GDM1 (cell line): ENCODE measurements around the gene KCTD16.

Experiments used
- DNase-seq: peaks from one replicate; lab custom pipeline; 2025; lab: John Stamatoyannopoulos, UW

Gene KCTD16

GRCh38 chr5:144333336-144333920 lies 162.8 kb downstream of the KCTD16 start:
- no peak for DNase-seq

DNA sequence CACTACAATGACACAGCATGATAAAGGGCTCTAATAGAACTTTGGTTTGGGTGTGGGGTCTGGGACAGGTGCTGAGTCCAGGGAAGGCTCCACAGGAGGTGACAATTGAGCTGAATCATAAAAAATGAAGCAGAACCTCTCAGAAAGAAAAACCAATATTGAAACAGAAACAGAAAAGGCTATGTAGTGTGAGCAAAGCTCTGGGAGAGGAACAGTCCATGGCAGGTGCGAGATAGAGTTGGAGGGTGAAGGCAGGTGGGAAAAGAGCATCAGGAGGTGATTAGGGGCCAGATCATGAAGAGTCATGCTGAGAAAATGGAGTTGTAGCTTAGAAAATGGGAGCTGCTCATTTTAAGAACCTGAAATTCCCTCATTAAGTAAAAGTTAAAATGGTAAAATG lies 164.9 kb downstream of the KCTD16 start:
- no peak for DNase-seq

- no peak for DNase-seq
These were observed 165.7 kb downstream of the KCTD16 start for GRCh38 chr5:144336191-144336961.

DNA sequence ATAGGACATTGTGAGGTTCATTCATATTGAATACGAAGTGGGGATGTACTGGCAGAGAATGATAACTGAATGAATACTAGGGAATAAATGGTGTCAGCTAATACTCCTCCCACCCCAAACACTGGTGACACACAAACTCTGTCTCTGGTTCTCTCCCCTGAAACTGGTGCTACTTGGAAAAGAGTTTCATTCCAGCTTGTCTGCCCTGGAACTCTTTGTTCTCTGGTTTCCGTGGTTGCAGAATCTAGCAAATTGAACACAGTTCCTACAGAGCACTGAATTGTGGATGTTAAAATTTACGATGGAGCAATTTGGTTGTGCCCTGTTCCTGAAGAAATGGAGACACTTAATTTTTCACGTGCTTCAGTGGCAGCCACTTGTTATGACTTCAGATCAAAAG lies 181.7 kb downstream of the KCTD16 start:
- no peak for DNase-seq

DNA sequence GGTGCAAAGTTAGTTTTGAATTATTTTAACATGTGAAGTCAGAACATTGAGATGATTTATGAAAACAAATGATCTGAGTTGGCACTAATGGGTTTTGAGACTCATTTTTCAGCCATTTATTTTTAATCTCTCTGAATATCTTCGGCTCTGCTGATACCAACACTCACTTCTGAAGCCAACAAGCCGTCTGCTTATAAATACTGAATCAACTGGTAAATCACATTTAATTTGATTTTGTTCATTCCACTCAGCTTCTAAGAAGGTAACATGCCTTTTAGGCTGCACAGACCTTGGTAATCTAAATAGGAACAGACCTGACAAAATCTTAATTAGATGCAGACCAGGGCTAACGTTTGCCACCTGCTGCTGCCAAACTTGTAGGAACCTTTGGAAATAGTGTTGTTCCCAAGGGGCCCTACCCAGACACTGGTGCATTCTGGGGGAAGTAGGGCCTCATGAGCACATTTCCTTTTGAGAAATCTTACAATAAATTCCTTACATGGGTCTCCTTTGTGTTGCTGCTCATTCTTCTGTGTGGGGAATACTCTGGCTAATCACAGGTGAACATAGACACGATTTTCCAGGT lies 182.2 kb downstream of the KCTD16 start:
- no peak for DNase-seq

- no peak for DNase-seq
These were observed 185.8 kb downstream of the KCTD16 start for GRCh38 chr5:144356489-144356888.

DNA sequence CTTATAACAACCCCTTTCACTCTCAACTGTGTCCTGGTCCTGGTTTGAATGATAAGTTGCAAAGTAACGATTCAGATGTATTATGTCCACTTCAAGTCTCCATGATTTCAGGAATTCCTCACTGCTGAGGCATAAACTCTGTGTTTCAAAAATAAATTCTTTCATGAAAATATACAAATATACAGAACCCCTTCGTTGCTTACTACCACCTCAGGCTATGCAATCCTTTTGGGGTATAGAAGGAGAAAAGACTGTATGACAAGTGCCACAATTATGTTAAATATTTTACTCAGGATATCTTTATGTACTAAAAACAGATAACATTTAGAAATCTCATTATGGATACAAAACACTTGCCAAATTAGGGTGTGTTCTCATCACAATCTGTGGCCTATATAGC lies 190.7 kb downstream of the KCTD16 start:
- DNase-seq: no peak

- DNase-seq: no peak
These were observed 195.2 kb downstream of the KCTD16 start for GRCh38 chr5:144365885-144366284.

DNA sequence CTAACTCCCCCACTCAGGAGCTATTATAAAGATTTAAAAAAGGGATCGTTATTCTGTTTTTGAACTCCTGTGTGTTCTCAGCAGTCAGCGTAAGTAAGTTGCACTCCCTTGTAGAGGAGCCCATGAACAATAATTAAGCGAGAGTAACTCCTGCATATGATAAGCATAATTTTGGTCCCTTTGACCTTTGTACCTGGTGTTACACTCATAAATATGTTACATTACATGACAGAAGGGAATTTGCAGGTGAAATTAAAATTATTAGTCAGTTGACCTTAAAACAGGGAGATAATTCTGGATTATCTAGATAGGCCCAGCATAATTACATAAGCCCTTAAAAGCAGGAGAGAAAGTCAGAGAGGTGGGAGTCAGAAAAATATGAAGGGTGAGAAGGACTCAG lies 197.3 kb downstream of the KCTD16 start:
- DNase-seq: no peak

DNA sequence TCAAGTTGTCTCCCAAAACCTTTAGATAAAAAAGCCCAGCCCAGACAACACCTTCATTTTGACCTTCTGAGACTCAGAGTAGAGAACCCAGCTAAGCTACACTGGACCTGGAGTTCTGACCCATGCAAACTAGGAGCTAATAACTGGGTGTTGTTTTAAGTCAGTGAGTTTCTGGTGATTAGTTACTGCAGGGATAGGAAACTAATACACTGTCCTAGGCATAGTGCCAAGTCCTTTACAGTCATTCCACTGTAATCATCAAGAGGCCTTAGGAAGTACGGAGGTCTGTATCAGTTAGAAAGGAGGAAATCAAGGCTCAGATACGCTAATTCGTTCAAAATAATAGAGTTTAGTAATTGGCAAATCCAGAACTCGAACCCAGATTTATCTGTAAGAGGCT lies 197.9 kb downstream of the KCTD16 start:
- no peak for DNase-seq

DNA sequence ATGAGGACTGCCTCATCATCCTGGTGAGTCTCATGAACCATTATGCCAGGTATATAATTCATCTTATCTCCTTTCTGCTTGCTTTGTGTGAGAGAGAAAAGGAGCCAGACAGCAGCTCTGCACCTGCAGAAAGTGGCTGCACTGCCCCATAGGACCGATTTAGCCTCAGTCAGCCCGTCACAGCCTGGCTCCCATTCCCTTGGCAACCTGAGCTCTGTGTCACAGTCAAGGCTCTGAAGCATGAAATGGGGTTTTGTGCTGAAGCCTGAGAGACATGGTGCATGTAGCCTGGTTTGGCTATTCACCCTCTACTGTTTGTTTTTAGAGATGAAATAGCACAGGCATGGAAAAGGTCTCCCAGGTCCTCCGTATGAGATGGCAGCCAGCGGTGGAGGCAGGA lies 198.3 kb downstream of the KCTD16 start:
- DNase-seq: no peak

DNA sequence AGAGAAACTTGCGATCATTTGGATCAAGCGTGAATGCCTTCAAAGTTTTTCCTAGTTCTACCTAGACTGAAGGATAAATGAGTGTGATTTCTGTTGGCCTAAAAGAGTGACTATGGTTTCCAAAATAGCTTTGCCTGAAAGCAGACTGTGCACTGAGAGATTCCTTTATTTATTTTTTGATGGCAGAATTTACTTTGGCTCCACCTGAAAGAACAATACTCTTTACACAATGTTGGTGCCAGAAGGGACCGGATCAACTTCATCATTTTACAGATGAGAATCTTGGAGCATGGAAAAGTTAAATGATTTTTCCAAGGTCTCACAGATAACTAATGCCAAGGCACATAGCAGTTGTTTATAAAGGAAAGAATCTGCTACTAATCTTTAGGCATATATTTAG lies 199.6 kb downstream of the KCTD16 start:
- no peak for DNase-seq

DNA sequence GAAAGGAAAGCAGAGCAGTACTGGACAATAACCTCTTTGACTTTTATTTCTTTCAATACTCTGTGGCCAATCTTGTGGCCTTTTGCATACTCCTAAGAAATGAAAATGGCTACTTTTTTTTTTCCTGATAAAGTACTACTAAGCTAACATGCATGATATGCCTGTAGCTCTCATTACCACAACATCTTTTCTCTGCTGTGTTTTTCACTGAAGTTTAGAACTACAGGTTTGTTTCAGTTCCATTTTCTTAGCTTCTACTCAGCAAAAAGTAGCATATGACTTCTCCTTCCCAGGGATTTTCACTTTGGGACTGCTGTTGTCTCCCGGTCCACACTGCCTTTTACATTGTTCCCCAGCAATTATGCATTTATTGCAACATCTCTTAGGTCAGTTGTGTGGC lies 204.0 kb downstream of the KCTD16 start:
- DNase-seq: no peak

GRCh38 chr5:144377207-144377606 lies 206.5 kb downstream of the KCTD16 start:
- no peak for DNase-seq

GRCh38 chr5:144378681-144379080 lies 208.0 kb downstream of the KCTD16 start:
- DNase-seq: no peak

GRCh38 chr5:144385597-144385996 lies 214.9 kb downstream of the KCTD16 start:
- DNase-seq: no peak

- DNase-seq: no peak
These were observed 215.6 kb downstream of the KCTD16 start for GRCh38 chr5:144386315-144386714.

- DNase-seq: no peak
These were observed 219.5 kb downstream of the KCTD16 start for GRCh38 chr5:144390133-144390532.

DNA sequence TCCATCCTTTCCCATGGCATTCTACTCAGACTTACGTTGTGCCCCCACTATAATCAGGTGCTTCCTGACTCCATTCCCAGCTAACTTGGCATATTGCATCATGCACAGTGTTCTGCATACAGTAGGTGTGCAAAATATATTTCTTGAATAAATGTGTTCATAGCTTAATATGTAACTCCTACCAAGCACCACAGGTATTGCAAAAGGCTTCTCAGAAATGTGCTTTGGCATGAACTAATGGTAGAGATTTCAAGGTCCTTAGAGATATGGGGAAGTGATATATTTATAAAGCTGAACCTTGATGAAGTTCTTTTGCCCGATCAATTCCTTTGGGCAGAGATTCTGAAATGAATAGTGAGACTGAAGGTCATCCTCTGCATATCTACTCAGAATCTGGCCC lies 220.4 kb downstream of the KCTD16 start:
- no peak for DNase-seq

DNA sequence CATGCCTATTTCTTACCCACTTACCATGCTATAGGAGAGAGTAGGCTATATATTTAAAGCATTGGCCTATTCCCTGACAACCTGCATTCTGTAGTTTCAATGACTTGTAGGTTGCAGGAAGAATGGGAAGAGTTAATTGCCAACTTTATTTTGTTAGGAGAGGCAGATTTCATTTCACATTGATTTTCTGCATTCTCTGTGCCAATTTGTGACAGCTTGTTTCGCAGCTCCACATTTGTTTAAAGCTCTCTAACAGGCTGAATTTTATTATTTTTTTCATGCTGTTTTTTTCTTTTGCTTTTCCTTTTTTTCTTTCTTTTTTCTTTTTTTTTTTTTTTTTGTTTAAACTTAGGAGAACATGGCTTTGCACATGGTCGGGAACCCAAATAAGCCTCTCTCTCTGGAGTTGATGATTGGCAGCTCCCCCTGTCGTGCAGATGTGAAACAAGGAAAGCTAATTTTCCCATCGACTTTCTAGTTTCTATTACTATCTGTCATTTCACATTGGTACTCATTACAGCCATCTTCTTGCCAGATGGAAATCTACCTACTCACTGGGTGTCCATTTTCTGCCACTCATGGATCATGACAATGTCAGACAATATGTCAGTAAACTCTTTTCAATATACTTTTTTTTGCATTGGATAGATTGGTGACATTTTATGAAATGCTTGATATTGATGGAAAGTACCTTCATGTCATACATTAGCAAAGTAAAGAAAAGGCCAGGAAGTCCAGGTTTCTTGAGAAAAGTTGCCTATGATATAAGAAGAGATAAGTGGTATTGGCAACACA lies 223.2 kb downstream of the KCTD16 start:
- no peak for DNase-seq

DNA sequence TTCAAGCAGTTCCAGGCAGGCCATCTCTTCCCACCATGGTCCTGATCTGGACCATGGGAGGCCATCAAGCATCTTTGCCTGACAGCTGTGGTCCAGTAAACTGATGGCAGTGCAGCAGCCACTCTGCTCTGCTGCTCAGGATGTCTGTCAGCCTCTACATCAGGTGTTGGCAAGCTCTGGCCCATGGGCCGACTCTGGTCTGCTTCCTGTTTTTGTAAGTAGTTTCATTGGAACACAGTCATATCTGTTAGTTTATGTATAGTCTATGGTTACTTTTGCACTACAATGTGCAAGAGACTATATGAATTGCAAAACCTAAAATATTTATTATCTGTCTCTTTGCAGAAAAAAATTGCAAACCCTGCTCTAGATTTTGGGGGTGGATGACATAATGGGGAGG lies 225.0 kb downstream of the KCTD16 start:
- DNase-seq: no peak

DNA sequence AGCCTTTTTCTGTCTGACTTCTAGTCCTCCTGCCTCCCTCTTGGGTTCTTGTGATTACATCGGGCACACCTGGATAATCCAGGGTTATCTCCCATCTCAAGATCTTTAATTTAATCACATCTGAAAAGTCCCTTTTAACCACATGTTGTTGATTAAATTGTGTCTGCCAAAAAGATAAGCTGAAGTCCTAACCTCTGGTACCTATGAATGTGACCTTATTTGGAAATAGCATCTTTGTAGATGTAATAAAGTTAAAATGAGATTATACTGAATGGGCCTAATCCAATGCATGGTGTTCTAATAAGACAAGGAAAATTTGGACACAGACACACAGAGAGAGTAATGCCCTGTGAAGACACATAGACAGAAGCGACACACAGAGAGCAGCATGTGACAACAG lies 232.4 kb downstream of the KCTD16 start:
- no peak for DNase-seq
